ENCODE measurements around the gene SDHAF3.

- TF ChIP-seq CTCF (IDR thresholded peaks at IDR 0.05): no peak
- TF ChIP-seq POLR2A (IDR thresholded peaks at IDR 0.05): no peak
These were observed 495 bp upstream of the SDHAF3 start for GRCh38 chr7:97117035-97117371.
